SK-MEL-5 (cell line): ENCODE measurements around the gene SMURF2. TPM values are rescaled to one million over a fixed set of nuclear protein-coding genes. Genes with fewer than 3 reads are reported as not detected.

Source experiments
- DNase-seq: peaks from one replicate; pipeline ENCODE4 v3.0.0-alpha.2; 2016; ENCODE audit warnings: low read depth, low spot score
- in situ Hi-C: cut with HindIII; loops from 2 replicates; pipeline ENCODE4 v1.10.0; 2016; ENCODE audit warnings: low sequenced_read_pairs, high pct_unique_total_duplicates, low pct_unique_long_range_greater_than_20kb
- total RNA-seq: library from RNA; depleted of rRNA; stranded (reverse); fragments of >200 nt; shearing (Covaris generic); gene quantifications from 2 replicates; pipeline ENCODE4 v1.2.3, GENCODE V29; 2014

Gene SMURF2
- total RNA-seq, 1 experiment from 2014 or later: 29.1 TPM

DNA sequence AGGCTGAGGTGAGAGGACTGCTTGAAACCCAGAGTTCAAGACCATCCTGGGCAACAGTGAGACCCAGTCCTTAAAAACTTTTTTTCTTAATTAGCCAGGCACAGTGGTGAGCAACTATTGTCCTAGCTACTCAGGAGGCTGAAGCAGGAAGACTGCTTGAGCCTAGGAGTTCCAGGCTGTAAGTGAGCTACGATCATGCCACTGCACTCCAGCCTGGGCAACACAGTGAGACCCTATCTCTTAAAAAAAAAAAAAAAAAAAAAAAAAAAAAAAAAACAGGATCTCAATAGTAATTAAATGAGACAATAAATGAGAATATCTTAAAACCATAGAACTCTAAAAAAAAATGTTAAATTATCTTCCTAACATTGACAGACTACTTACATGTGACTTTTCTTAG lies 14.3 kb downstream of the SMURF2 start:
- DNase-seq: no peak
- in situ Hi-C loops: no loop called here

DNA sequence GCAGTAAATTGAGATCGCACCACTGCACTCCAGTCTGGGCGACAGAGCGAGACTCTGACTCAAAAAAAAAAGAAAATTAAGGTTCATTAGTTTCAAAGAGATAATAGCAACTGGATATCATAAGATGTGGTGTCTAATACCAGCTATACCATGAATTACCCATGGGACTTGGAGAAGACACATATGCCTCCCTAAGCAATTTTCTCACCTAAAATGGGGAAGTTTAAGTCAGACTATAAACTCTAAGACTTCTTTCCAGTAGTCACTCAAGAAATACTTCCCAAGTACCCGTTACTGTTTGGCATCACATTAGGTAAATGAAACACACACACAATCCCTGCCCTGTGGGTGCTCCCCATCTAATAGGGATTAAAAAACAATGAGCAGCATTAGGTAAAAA lies 22.6 kb downstream of the SMURF2 start:
- no peak for DNase-seq

DNA sequence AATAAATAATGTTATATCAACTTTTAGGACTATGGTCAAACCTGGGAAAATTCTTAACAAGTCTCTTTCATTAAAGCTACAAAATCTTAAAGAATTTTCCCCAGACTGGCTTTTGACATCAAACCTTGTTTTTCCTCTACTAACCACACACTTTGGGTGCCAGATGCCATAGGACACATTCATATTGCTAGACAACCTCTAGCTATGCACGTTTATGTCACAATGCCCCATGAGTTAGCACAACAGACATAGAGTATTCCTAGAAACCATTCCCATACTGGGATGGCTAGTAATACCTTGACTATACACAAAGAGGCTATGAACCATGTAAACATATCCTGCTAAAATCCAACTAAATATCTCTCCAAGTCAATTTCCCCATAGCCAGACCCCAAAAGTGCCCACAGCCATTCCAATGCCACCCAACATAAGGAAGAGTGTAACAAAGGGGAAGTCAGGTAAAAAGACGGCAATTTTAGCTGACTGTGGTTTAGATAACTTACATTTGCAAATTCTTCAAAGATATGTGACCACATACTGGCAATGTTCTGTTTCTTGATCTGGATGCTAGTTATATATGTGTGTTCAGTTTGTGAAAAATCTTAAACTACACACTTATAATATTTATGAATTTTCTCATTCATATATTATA lies 23.4 kb downstream of the SMURF2 start:
- no peak for DNase-seq
- in situ Hi-C loops: no loop called here

More for the DNA sequence above, 22.6 kb downstream of the SMURF2 start:
- in situ Hi-C loops: no loop called here

DNA sequence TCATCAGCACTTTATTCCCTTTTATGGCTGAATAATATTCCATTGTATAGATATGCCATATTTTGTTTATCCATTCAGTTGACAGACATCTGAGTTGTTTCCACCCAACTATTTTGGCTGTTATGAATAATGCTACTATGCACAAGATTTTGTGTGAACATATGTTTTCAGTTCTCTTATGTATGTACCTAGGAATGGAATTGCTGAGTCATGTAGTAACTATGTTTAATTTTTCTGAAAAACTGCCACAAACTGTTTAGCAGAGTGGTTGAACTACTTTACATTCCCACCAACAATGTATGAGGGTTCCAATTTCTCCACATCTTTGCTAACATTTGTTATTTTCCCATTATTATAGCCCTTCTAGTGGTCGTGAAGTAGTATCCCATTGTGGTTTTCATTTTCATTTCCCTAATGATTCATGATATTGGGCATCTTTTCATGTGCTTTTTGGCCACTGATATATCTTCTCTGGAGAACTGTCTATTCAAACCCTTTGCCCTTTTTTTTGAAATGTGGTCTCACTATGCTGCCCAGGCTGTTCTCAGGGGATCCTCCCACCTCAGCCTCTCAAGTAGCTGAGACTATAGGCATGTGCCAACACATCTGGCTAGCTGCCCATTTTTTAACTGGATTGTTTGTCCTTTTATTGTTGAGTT lies 26.3 kb downstream of the SMURF2 start:
- DNase-seq: no peak
- in situ Hi-C loops: no loop called here

DNA sequence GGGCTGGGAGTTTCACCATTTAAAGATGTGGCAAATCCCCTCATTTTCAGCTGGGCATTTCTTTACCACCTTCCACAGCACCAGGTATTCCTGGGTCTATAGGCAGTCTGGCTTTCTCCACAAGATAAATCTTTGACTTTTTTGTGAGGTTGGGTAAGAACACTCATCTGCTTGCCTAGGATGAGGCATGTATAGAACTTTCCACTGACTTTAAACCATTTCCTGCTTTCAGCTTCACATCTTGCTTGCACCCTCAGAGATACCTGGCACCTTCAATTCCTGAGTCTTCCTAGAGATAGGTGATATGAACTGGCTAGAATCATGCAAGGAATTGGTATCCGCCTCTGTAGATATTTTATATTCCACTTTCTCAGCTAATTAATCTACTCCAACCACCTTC lies 27.9 kb downstream of the SMURF2 start:
- in situ Hi-C loops: no loop called here
- DNase-seq: no peak

DNA sequence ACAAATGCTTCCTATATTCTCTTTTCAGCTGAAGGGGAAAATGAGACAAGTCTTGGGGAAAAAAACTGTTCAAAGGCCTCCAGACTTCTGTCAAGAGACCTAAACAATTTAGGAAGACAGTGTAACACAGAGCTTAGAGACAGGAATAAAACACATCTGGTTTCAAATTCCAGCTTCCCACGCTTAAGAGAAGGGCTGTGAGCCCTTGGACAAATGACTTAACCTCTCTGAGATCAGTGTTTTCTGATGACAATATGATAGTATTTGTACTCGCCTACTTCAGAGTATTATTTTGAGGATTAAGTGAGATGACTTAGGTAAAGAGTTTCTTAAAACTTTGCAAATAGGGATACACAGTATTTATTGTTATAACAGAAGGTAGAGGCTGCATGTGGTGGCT lies 29.5 kb downstream of the SMURF2 start:
- no peak for DNase-seq
- in situ Hi-C loops: no loop called here

DNA sequence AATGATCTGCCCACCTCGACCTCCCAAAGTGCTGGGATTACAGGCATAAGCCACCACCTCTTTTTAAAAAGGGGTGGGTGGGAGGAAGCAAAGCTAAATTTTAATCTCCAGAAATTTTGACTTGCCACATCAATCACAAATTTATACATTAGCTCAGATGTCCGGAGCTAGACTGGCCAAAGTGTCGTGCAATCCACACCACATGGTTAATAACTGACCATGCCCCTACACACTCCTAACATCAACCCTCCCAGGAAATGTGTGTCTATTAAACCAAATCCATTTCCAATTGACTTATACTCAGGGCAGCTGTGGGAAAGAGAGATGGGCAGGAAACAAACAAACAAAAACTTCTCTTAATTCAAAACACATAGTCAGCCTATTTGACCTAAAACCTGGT lies 29.9 kb downstream of the SMURF2 start:
- no peak for DNase-seq
- in situ Hi-C loops: no loop called here

DNA sequence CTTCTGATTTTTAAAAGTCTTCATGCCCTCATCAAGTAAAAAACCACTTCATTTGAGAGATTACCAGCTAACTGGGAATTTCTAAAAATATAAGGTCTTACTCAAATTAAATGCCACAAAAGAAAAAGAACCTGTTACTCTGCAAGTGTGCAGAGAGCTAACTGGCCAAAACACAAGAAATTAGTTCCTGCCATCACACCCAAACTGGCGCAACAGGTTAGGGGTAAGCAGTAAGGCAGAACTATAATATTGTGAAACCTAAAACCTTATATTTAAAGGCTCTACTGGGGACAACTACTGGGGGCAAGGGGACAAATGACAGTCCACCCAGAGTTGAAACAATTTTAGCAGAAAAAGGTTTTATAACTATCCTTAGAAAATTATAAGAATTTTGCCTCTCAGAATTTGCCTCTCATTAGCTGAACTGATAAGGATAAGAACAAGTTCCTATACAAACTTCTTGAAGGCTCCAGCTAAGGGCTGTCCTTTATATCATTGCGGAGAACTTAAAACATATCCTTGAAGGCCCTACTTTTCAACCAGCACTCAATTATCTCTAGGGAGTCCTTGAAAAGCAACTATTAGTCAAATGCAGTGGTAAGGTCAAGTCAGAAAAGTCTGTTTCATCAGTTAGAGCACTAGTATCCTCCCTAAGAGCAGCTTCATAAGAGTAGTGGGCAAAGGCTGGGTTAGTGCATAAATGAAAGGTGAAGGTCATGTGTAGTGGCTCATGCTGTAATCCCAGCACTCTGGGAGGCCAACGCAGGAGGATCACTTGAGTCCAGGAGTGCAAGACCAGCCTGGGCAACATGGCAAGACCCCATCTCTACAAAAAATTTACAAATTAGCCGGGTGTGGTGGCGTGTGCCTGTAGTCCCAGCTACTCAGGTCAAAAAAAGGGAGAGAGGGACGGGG lies 31.5 kb downstream of the SMURF2 start:
- in situ Hi-C loops: no loop called here
- DNase-seq: no peak

DNA sequence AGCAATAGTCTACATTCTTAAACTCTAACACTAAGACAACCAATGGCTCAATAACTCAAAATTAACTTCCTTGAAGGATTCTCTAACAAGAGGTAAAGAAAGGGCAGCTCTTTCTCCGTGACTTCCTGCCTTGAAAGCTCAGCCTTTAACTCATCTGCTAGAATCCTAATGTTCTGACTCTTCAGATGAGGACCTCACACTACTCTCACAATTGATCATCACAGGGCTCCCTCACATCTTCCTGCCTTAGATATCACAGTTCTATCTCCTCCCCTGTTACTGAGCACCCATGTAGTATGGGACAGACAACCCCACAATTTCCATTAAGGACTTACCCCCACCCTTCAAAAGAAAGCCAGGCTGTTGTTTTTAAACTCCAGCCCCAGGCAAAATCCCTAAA lies 33.5 kb downstream of the SMURF2 start:
- in situ Hi-C loops: no loop called here
- no peak for DNase-seq

DNA sequence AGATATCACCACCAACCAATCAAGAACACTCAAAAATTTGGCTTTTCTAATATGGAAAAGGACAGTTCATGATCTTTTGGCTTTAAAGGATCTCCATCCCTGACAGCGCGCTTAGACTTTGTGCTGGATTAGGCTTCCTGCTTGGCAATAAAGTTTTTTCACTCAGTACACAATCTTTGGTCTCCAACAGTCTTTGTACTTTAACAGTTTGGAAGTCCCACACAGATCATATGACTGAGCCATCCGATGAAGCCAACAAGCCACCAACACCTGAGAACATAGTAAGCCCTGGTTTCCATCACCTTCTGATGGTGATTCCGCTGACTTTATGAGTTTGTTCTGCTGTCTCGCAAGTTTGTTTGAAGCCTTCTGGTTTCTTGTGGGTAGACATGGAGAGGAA lies 34.3 kb downstream of the SMURF2 start:
- no peak for DNase-seq
- in situ Hi-C loops: no loop called here

DNA sequence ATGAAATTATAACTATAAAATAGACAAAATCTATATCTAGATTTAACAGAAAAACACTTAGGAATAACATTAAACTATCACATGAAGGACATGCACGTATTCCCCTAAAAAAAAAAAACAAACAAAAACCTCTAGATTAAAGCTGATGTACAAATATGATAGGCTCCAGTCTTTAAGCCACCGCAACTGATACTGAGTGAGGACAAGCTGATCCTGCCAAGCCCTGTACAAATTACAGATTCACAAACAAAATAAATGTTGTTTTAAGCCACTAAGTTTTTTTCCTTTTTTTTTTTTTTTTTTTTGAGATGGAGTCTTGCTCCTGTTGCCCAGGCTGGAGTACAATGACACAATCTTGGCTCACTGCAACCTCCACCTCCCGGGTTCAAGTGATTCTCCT lies 35.3 kb downstream of the SMURF2 start:
- no peak for DNase-seq
- in situ Hi-C loops: no loop called here

DNA sequence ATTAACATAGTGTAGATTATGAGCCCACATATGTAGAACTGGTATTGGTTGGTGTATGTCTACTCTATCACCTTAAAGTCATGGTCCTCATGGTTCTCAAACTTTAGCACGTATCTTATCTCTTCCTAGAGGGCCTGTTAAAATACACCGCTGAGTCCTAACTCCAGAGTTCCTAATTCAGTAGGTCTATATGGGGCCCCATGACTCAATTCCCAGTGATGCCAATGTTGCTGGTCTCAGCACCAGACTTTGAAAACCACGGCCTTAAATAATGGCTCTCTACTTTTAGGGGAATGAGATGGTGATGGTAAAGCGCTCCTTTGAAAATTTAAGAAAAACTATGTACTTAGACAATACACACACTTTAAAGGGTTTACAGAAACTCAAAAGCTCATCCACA lies 36.6 kb downstream of the SMURF2 start:
- DNase-seq: no peak
- in situ Hi-C loops: no loop called here

DNA sequence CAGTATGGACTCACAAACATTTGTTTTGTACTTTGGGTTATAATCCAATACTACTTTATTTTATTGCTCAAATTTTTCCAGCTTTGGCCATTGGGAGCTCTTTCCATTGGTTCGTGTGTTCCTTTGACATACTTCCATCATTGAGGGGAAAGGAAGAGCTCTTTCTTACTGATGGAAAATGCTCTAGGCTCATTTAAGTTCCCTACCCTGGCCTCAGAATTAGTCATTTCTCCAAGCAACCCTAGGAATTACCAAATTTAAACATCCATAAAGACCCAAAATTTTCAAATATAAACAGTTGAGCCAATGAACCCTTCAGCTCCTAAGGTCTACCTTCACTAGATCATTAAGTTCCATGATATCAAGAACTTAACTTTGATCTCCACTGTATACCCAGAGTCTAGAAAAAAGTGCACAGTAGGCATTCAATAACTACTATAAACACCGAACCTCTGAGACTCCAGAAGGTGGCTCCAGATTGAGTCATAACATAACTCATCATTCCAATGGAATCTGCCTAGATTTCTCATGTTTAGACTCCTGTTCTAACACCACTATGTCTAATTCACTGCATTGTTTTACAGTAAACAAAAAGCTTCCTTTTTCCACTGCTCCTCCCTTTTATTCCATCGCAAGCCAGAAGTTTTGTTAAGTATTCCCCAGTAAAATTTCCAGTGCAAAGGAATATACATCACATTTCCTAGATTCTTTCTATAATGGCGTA lies 39.0 kb downstream of the SMURF2 start:
- in situ Hi-C loops: no loop called here
- no peak for DNase-seq

DNA sequence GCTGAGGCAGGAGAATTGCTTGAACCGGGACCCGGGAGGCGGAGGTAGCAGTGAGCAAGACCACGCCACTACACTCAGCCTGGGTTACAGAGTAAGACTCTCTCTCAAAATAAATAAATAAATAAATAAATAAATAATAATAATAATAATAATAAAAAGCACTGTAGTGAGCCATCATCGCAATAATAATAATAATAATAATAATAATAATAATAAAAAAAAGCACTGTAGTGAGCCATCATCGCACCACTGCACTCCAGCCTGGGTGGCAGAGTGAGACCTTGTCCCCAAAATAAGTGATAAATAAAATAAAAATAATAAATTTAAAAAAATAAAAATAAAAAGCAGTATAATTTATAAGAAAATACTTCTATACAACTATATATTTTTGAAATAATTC lies 40.3 kb downstream of the SMURF2 start:
- in situ Hi-C loops: no loop called here
- DNase-seq: no peak

DNA sequence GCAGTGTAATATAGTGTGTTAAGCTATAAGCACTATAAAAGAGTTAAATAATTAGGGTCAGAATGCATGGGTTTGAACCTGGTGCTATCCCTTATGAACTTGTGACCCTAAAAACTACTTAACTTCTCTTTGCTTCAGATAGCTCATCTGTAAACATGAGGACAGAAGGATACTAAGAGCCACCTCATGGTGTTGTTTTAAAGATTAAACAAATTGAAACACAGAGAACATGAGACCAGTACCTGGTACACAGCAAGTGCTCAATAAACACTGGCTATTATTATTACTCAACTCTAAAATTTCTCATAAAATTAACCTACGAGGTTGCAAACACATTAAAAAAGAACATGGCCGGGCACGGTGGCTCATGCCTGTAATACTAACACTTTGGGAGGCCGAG lies 43.3 kb downstream of the SMURF2 start:
- DNase-seq: no peak
- in situ Hi-C loops: no loop called here

DNA sequence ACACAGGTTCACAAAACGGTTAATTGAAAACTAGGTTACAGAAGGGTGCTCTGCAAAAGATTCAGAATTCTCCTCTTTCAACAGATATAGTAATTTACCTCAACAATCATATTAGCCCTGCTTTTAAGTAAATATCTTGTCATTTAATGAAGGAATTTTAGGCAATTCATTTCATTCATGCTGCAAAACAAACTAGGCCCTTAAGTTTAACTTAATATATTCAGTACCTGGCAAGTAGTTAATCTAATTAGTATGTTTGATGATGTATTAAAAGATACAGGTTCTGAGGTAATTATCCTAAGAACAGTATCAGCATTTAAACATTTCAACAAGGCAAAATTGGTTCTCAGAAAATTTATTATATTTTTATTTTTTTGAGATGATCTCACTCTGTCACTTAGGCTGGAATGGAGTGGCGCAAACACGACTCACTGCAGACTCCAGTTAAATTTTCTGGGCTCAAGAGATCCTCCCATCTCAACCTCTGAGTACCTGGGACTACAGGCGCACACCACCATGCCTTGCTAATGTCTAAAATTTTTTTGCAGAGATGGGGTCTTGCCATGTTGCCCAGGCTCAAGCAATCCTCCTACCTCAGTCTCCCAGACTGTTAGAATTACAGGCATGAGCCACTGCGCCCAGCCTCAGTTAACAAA lies 44.9 kb downstream of the SMURF2 start:
- in situ Hi-C loops: no loop called here
- DNase-seq: no peak

DNA sequence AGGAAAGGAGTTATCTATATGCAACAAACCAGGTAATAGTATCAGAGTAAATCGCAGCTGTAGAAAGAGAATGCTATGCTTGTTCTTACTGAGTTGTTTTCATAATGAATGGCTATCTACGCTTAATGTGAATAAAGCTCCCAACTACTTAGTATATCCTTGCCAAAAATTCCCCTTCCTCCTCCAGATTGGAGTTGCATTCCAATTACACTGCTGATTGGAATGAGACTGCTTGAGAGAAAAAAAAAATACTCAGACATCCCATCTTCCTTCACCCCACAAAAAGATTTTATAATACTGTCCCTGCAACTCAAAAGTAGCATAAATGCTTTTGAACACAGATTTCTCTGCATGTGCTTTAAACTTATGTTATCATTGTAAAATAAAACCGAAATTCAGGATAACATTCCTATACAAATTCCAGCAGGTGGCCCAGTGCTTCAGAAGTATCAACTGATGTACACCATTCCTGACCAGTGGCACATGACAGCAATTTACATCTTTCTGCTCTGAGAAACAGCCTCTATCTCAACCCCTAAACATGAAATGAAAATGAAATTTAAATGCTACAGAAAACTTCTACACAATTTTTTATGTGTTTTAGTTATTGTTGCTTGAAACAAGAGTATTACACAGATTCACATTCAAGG lies 47.0 kb downstream of the SMURF2 start:
- in situ Hi-C loops: no loop called here

More for the DNA sequence above, 47.0 kb downstream of the SMURF2 start:
- no peak for DNase-seq
